H9 (cell line): ENCODE data around the gene SMAD3. TPM values are rescaled to one million over a fixed set of nuclear protein-coding genes. Genes with fewer than 3 reads are reported as not detected.

ENCODE experiments used
- DNase-seq: peaks from one replicate; pipeline ENCODE4 v3.0.0-alpha.2; 2017
- H2AFZ ChIP-seq: one replicate; pipeline ENCODE4 v1.6.1; 2013; ENCODE audit warnings: mild to moderate bottlenecking, low read length, control low read depth, moderate library complexity
- H2AK5ac ChIP-seq: 2 replicates; pipeline ENCODE4 v1.6.1; 2013; ENCODE audit warnings: low read length, control low read depth, mixed read lengths; ENCODE audit not compliant: insufficient read length
- H2BK120ac ChIP-seq: one replicate; pipeline ENCODE4 v1.6.1; 2013; ENCODE audit warnings: low read depth, mild to moderate bottlenecking, low read length, control low read depth, inconsistent platforms; ENCODE audit not compliant: poor library complexity, severe bottlenecking
- H2BK12ac ChIP-seq: 2 replicates; pipeline ENCODE4 v1.6.1; 2013; ENCODE audit warnings: low read length, control low read depth, mixed read lengths, low read depth; ENCODE audit not compliant: insufficient read length
- H2BK15ac ChIP-seq: 2 replicates; pipeline ENCODE4 v1.6.1; 2013; ENCODE audit warnings: low read depth, low read length, control low read depth
- H2BK20ac ChIP-seq: one replicate; pipeline ENCODE4 v1.6.1; 2013; ENCODE audit warnings: low read depth, mild to moderate bottlenecking, low read length, control low read depth, inconsistent platforms; ENCODE audit not compliant: poor library complexity, severe bottlenecking
- H2BK5ac ChIP-seq: 2 replicates; pipeline ENCODE4 v1.6.1; 2013; ENCODE audit warnings: low read length, control low read depth, mixed read lengths; ENCODE audit not compliant: insufficient read length
- H3K14ac ChIP-seq: 2 replicates; pipeline ENCODE4 v1.6.1; 2013; ENCODE audit warnings: low read length, control low read depth; ENCODE audit not compliant: insufficient read depth
- H3K18ac ChIP-seq: 2 replicates; pipeline ENCODE4 v1.6.1; 2013; ENCODE audit warnings: low read depth, mild to moderate bottlenecking, mixed read lengths, low read length, control low read depth; ENCODE audit not compliant: insufficient read length
- H3K23ac ChIP-seq: 2 replicates; pipeline ENCODE4 v1.6.1; 2013; ENCODE audit warnings: low read length, control low read depth, mixed read lengths, low read depth; ENCODE audit not compliant: insufficient read length
- H3K23me2 ChIP-seq: 2 replicates; pipeline ENCODE4 v1.6.1; 2013; ENCODE audit warnings: low read depth, mild to moderate bottlenecking, mixed read lengths, low read length, control low read depth; ENCODE audit not compliant: insufficient read length, poor library complexity, severe bottlenecking
- H3K27ac ChIP-seq: 2 replicates; pipeline ENCODE4 v1.5.1; 2013; ENCODE audit warnings: low read length, control low read depth, mixed read lengths, low read depth; ENCODE audit not compliant: insufficient read length
- H3K27me3 ChIP-seq: 2 replicates; pipeline ENCODE4 v1.6.1; 2013; ENCODE audit warnings: low read length, control low read depth, inconsistent platforms; ENCODE audit not compliant: insufficient read depth
- H3K4ac ChIP-seq: 2 replicates; pipeline ENCODE4 v1.6.1; 2013; ENCODE audit warnings: low read depth, mild to moderate bottlenecking, control low read depth, inconsistent platforms, low read length, moderate library complexity
- H3K4me1 ChIP-seq: 2 replicates; pipeline ENCODE4 v1.6.1; 2013; ENCODE audit warnings: low read length, control low read depth, inconsistent platforms; ENCODE audit not compliant: insufficient read depth
- H3K4me2 ChIP-seq: 2 replicates; pipeline ENCODE4 v1.6.1; 2013; ENCODE audit warnings: low read length, control low read depth, mixed read lengths; ENCODE audit not compliant: insufficient read length, insufficient read depth
- H3K56ac ChIP-seq: 2 replicates; pipeline ENCODE4 v1.6.1; 2013; ENCODE audit warnings: low read depth, mild to moderate bottlenecking, mixed read lengths, low read length, control low read depth; ENCODE audit not compliant: insufficient read length
- H3K79me1 ChIP-seq: 2 replicates; pipeline ENCODE4 v1.6.1; 2013; ENCODE audit warnings: low read depth, mild to moderate bottlenecking, moderate library complexity, low read length, control low read depth, inconsistent platforms; ENCODE audit not compliant: insufficient read depth, poor library complexity, severe bottlenecking
- H3K79me2 ChIP-seq: 2 replicates; pipeline ENCODE4 v1.6.1; 2013; ENCODE audit warnings: low read length, control low read depth, inconsistent platforms; ENCODE audit not compliant: insufficient read depth
- H3K9ac ChIP-seq: 2 replicates; pipeline ENCODE4 v1.6.1; 2013; ENCODE audit warnings: low read length, control low read depth, mixed read lengths; ENCODE audit not compliant: insufficient read length; ENCODE audit errors: extremely low read depth
- H3K9me3 ChIP-seq: one replicate; pipeline ENCODE4 v1.6.1; 2013; ENCODE audit warnings: low read depth, low read length, inconsistent platforms; ENCODE audit not compliant: control insufficient read depth
- H3T11ph ChIP-seq: one replicate; pipeline ENCODE4 v1.6.1; 2013; ENCODE audit warnings: mild to moderate bottlenecking, low read length, control low read depth, inconsistent platforms
- H4K20me1 ChIP-seq: one replicate; pipeline ENCODE4 v1.6.1; 2013; ENCODE audit not compliant: control insufficient read depth, insufficient read length, insufficient read depth
- H4K5ac ChIP-seq: 2 replicates; pipeline ENCODE4 v1.6.1; 2013; ENCODE audit warnings: low read depth, mild to moderate bottlenecking, mixed read lengths, low read length, control low read depth; ENCODE audit not compliant: insufficient read length
- H4K8ac ChIP-seq: replicated peaks from 2 replicates; pipeline ENCODE4 v1.6.1; 2013; ENCODE audit warnings: low read length, control low read depth, mixed read lengths, low read depth; ENCODE audit not compliant: insufficient read length
- H4K91ac ChIP-seq: 2 replicates; pipeline ENCODE4 v1.6.1; 2013; ENCODE audit warnings: low read depth, mild to moderate bottlenecking, moderate library complexity, mixed read lengths, low read length, control low read depth; ENCODE audit not compliant: insufficient read length
- H3K27ac Mint-ChIP-seq, 3 experiments: 2 replicates in 2 of 3; 3 replicates in 1 of 3; pipeline ENCODE4 v1.8.0; 2020 to 2021; ENCODE audit warnings: mixed read lengths in 3 of 3, mild to moderate bottlenecking in 1 of 3, moderate library complexity in 1 of 3
- H3K27me3 Mint-ChIP-seq: 2 replicates; pipeline ENCODE4 v1.8.0; 2021; ENCODE audit warnings: low read depth, mild to moderate bottlenecking, moderate library complexity, mixed read lengths
- H3K36me3 Mint-ChIP-seq, 3 experiments: 2 replicates in 2 of 3; 3 replicates in 1 of 3; pipeline ENCODE4 v1.8.0; 2020 to 2021; ENCODE audit warnings: low read depth in 3 of 3, mixed read lengths in 3 of 3; ENCODE audit not compliant: insufficient read depth in 1 of 3
- H3K4me1 Mint-ChIP-seq, 2 experiments: 2 replicates each; pipeline ENCODE4 v1.8.0; 2020; ENCODE audit warnings: mixed read lengths in 2 of 2
- H3K4me3 Mint-ChIP-seq, 2 experiments: 2 replicates in 1 of 2; 3 replicates in 1 of 2; pipeline ENCODE4 v1.8.0; 2020 to 2021; ENCODE audit warnings: mild to moderate bottlenecking in 2 of 2, mixed read lengths in 2 of 2, moderate library complexity in 1 of 2
- H3K9me3 Mint-ChIP-seq, 2 experiments: 2 replicates in 1 of 2; 3 replicates in 1 of 2; pipeline ENCODE4 v1.8.0; 2020; ENCODE audit warnings: mild to moderate bottlenecking in 2 of 2, mixed read lengths in 2 of 2, moderate library complexity in 1 of 2
- CTCF ChIP-seq: fragments of 200-600 bp; sonication (generic); conservative IDR thresholded peaks from 3 replicates; pipeline ENCODE4 v1.8.0; 2021; ENCODE audit warnings: antibody characterized with exemption, mild to moderate bottlenecking
- WGBS: extraction: QIAGEN DNeasy Blood & Tissue Kit; methylation state at CpG from one replicate; pipeline ENCODE4 v1.1.7; 2013; ENCODE audit warnings: missing lambda C conversion rate, low lambda C conversion rate, mixed read lengths; ENCODE audit not compliant: insufficient read length; ENCODE audit errors: extremely low coverage; 5-methylcytosine and 5-hydroxymethylcytosine counted together
- total RNA-seq: library from RNA; stranded (reverse); gene quantifications from 2 replicates; pipeline ENCODE4 v1.2.1, GENCODE V29; 2021

Gene SMAD3
- total RNA-seq, 1 experiment from 2014 or later = 26.7 TPM

GRCh38 chr15:67070150-67070549, 4.7 kb downstream of the SMAD3 start:
- no peak overlapping the region for H2BK12ac ChIP-seq
- no peak overlapping the region for H2BK120ac ChIP-seq
- H2BK5ac ChIP-seq = no peak overlapping the region
- H4K8ac ChIP-seq = no peak overlapping the region
- peaks cover 2 to 11% (median 6%) of the 10 kb centered on the region in 3 experiments; a peak in 5 of 7 replicates for H3K36me3 Mint-ChIP-seq
- no peak overlapping the region for H3K14ac ChIP-seq
- H3T11ph ChIP-seq = no peak overlapping the region
- no peak overlapping the region for H2BK20ac ChIP-seq
- peaks cover 49% of the 10 kb centered on the region in 2 experiments for H3K4me1 Mint-ChIP-seq
- peaks cover 13% of the 10 kb centered on the region; the same call in 1 of the 2 replicates for H3K4me1 ChIP-seq
- no peaks in the 10 kb centered on the region for H3K9me3 ChIP-seq
- H3K4me3 Mint-ChIP-seq = no peak overlapping the region
- H3K4ac ChIP-seq = no peak overlapping the region
- no CpG with 5 or more reads among the region's 5 CpGs for WGBS
- H4K20me1 ChIP-seq = peaks cover 2% of the 10 kb centered on the region
- no peak overlapping the region for H2AFZ ChIP-seq
- H2AK5ac ChIP-seq = no peak overlapping the region
- no peak overlapping the region for H3K4me2 ChIP-seq
- H3K79me2 ChIP-seq = no peaks in the 10 kb centered on the region
- H3K9me3 Mint-ChIP-seq = no peaks in the 10 kb centered on the region; a peak in 1 of 5 replicates
- no peaks in the 10 kb centered on the region for H3K79me1 ChIP-seq
- H4K5ac ChIP-seq = no peak overlapping the region
- no peak overlapping the region for H3K23ac ChIP-seq
- no peak overlapping the region for H2BK15ac ChIP-seq
- H3K27ac ChIP-seq = no peak overlapping the region
- no peak overlapping the region for H3K56ac ChIP-seq
- H4K91ac ChIP-seq = no peak overlapping the region
- TF ChIP-seq CTCF = no peak
- H3K23me2 ChIP-seq = peaks cover 19% of the 10 kb centered on the region
- peaks cover 9% of the 10 kb centered on the region for H3K27me3 ChIP-seq
- H3K27ac Mint-ChIP-seq = no peak overlapping the region; a peak in 1 of 7 replicates
- H3K9ac ChIP-seq = no peak overlapping the region
- no peak for DNase-seq
- no peak overlapping the region for H3K18ac ChIP-seq
- H3K27me3 Mint-ChIP-seq = peaks cover 18% of the 10 kb centered on the region
